ENCODE results near the gene RAI1.

Gene RAI1

GRCh38 chr17:17659340-17659739 lies 21.9 kb upstream of the RAI1 start:
- H3K4me3 ChIP-seq (ENCODE audit: low read depth, low read length), result no peak overlapping the region
- DNase-seq (ENCODE audit: low read depth), result no peak
- TF ChIP-seq CTCF (IDR thresholded peaks at IDR 0.05; ENCODE audit: control insufficient read depth, extremely low read depth, insufficient read depth), result no peak

DNA sequence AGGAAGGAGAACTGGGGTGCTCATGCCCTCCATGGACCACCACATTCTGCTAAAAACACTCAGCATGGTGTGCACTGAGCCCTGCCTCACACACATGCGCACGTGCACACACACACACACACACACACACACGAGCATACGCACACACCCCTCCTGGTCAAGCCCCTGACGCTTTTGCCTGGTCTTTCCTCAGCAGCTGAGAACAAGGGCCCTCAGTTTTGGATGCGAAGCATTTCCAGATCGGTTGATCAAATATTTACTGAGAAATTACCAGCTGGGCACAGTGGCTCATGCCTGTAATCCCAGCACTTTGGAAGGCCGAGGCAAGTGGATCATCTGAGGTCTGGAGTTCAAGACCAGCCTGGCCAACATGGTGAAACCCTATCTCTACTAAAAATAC lies 20.1 kb upstream of the RAI1 start:
- no peak overlapping the region for H3K4me3 ChIP-seq (ENCODE audit: low read depth, low read length)
- no peak for TF ChIP-seq CTCF (IDR thresholded peaks at IDR 0.05; ENCODE audit: control insufficient read depth, extremely low read depth, insufficient read depth)
- DNase-seq (ENCODE audit: low read depth), result no peak

DNA sequence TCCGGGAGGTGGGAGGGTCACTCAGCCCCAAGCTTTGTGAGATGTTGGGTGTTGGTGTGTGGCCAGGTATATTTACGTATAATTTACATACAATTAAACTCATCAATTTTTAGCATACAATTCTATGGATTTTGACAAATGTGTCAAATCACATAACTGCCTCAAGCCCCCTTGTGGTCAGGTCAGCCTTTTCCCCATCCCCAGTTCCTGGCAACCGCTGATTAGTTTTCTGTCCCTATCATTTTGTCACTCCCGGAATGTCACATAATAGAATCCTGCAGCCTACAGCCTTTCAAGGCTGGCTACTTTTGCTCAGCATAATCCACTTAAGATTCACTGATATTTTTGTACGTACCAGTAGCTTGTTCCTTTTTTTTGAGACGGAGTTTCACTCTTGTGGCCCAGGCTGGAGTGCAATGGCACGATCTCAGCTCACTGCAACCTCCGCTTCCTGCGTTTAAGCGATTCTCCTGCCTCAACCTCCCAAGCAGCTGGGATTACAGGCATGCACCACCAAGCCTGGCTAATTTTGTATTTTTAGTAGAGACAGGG lies 19.3 kb upstream of the RAI1 start:
- no peak overlapping the region for H3K4me3 ChIP-seq (ENCODE audit: low read depth, low read length)
- DNase-seq (ENCODE audit: low read depth), result no peak
- 0 out of 2 replicates have a peak, but pooled peaks have one; percentile 10 for TF ChIP-seq CTCF (IDR thresholded peaks at IDR 0.05; ENCODE audit: control insufficient read depth, extremely low read depth, insufficient read depth)

GRCh38 chr17:17663160-17664063 lies 17.8 kb upstream of the RAI1 start:
- TF ChIP-seq CTCF (IDR thresholded peaks at IDR 0.05; ENCODE audit: control insufficient read depth, extremely low read depth, insufficient read depth), result no peak
- H3K4me3 ChIP-seq (ENCODE audit: low read depth, low read length), result no peak overlapping the region

DNA sequence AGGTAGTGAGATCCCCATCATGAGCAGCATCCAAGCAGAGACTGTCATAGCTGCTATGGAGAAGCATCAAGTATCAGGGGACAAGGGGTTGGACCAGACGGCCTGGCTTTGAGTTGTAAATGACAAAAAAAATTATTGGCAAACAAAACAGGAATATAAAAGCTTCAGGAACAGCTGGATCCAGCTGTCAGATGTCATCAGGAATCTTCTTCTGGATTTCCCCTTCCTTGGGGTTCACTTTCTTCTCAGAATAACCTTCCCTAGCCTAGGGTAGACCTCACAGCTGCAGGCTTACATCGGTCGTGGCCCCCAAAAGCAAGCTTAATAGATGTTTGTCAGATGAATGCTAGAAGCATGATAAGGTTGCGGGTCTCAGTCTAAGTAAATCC lies 17.2 kb upstream of the RAI1 start:
- H3K4me3 ChIP-seq (ENCODE audit: low read depth, low read length), result no peak overlapping the region
- no peak for DNase-seq (ENCODE audit: low read depth)
- TF ChIP-seq CTCF (IDR thresholded peaks at IDR 0.05; ENCODE audit: control insufficient read depth, extremely low read depth, insufficient read depth), result no peak

More at GRCh38 chr17:17663160-17664063, 17.8 kb upstream of the RAI1 start:
- DNase-seq (ENCODE audit: low read depth), result no peak

GRCh38 chr17:17665255-17665654 lies 16.0 kb upstream of the RAI1 start:
- no peak for DNase-seq (ENCODE audit: low read depth)
- no peak overlapping the region for H3K4me3 ChIP-seq (ENCODE audit: low read depth, low read length)
- TF ChIP-seq CTCF (IDR thresholded peaks at IDR 0.05; ENCODE audit: control insufficient read depth, extremely low read depth, insufficient read depth), result no peak
